NCI-H82 (cell line): ENCODE measurements around the gene INPP4A.
A peak's percentile ranks its signal among the peaks of the same experiment; 100 is the strongest.

ENCODE experiments used
- DNase-seq: peaks from one replicate; lab custom pipeline; 2025; lab: John Stamatoyannopoulos, UW

INPP4A gene

GRCh38 chr2:98476192-98476868 lies 31.7 kb downstream of the INPP4A start:
- peak; percentile 96 for DNase-seq

GRCh38 chr2:98477036-98477435 lies 32.4 kb downstream of the INPP4A start:
- DNase-seq: peak; percentile 20

GRCh38 chr2:98477506-98477905 lies 32.8 kb downstream of the INPP4A start:
- no peak for DNase-seq

GRCh38 chr2:98478088-98478551 lies 33.5 kb downstream of the INPP4A start:
- no peak for DNase-seq

- DNase-seq: no peak
Measured at GRCh38 chr2:98478907-98479306, 34.2 kb downstream of the INPP4A start.

- no peak for DNase-seq
Measured at GRCh38 chr2:98479371-98479770, 34.7 kb downstream of the INPP4A start.

- DNase-seq: peak; percentile 91
Measured at GRCh38 chr2:98479959-98480524, 35.4 kb downstream of the INPP4A start.

GRCh38 chr2:98480598-98480997 lies 35.9 kb downstream of the INPP4A start:
- no peak for DNase-seq

GRCh38 chr2:98482362-98482761 lies 37.7 kb downstream of the INPP4A start:
- no peak for DNase-seq

- no peak for DNase-seq
Measured at GRCh38 chr2:98483257-98483861, 38.7 kb downstream of the INPP4A start.

- no peak for DNase-seq
Measured at GRCh38 chr2:98484121-98484557, 39.5 kb downstream of the INPP4A start.

- no peak for DNase-seq
Measured at GRCh38 chr2:98484652-98485452, 40.2 kb downstream of the INPP4A start.

- no peak for DNase-seq
Measured at GRCh38 chr2:98485453-98485755, 40.7 kb downstream of the INPP4A start.

GRCh38 chr2:98486374-98486981 lies 41.8 kb downstream of the INPP4A start:
- no peak for DNase-seq

GRCh38 chr2:98487101-98487805 lies 42.6 kb downstream of the INPP4A start:
- DNase-seq: no peak

- DNase-seq: peak; percentile 50
Measured at GRCh38 chr2:98487806-98488189, 43.1 kb downstream of the INPP4A start.

- no peak for DNase-seq
Measured at GRCh38 chr2:98488252-98488651, 43.6 kb downstream of the INPP4A start.

GRCh38 chr2:98489486-98489885 lies 44.8 kb downstream of the INPP4A start:
- no peak for DNase-seq

- DNase-seq: no peak
Measured at GRCh38 chr2:98489971-98490962, 45.6 kb downstream of the INPP4A start.

GRCh38 chr2:98492441-98492840 lies 47.8 kb downstream of the INPP4A start:
- no peak for DNase-seq
